NCI-H226 (cell line): Measurements from ENCODE around the gene LTF.
"Not testable (repeated sequence)": the region's sequence is repeated elsewhere in the genome, so short reads cannot be mapped to it uniquely, and the experiment has no call there.

Experiments used
- DNase-seq: peaks from one replicate; pipeline ENCODE4 v3.0.0-alpha.2; 2015

LTF gene

GRCh38 chr3:46435081-46435726 lies 29.5 kb downstream of the LTF start:
- DNase-seq, result no peak

GRCh38 chr3:46433841-46434240 lies 30.9 kb downstream of the LTF start:
- DNase-seq, result no peak

GRCh38 chr3:46433118-46433517 lies 31.6 kb downstream of the LTF start:
- DNase-seq, result peak; percentile 81

- DNase-seq, result not testable (repeated sequence)
These were observed 32.8 kb downstream of the LTF start for GRCh38 chr3:46431905-46432304.

GRCh38 chr3:46430879-46431278 lies 33.8 kb downstream of the LTF start:
- not testable (repeated sequence) for DNase-seq

GRCh38 chr3:46429671-46430070 lies 35.0 kb downstream of the LTF start:
- DNase-seq, result peak; percentile 67

GRCh38 chr3:46429250-46429649 lies 35.5 kb downstream of the LTF start:
- no peak for DNase-seq

GRCh38 chr3:46427916-46428833 lies 36.5 kb downstream of the LTF start:
- DNase-seq, result peak; percentile 65

GRCh38 chr3:46427404-46427803 lies 37.3 kb downstream of the LTF start:
- DNase-seq, result not testable (repeated sequence)

GRCh38 chr3:46426476-46426875 lies 38.2 kb downstream of the LTF start:
- peak; percentile 78 for DNase-seq

GRCh38 chr3:46423588-46423987 lies 41.1 kb downstream of the LTF start:
- DNase-seq, result peak; percentile 69

GRCh38 chr3:46422617-46423016 lies 42.1 kb downstream of the LTF start:
- DNase-seq, result peak; percentile 85

- no peak for DNase-seq
These were observed 43.8 kb downstream of the LTF start for GRCh38 chr3:46420931-46421330.

- DNase-seq, result no peak
These were observed 44.9 kb downstream of the LTF start for GRCh38 chr3:46419816-46420215.

- DNase-seq, result no peak
These were observed 46.7 kb downstream of the LTF start for GRCh38 chr3:46417841-46418611.

GRCh38 chr3:46416811-46417510 lies 47.7 kb downstream of the LTF start:
- no peak for DNase-seq

- DNase-seq, result no peak
These were observed 48.4 kb downstream of the LTF start for GRCh38 chr3:46416125-46416810.

GRCh38 chr3:46414739-46415138 lies 50.0 kb downstream of the LTF start:
- no peak for DNase-seq

- no peak for DNase-seq
These were observed 50.8 kb downstream of the LTF start for GRCh38 chr3:46413951-46414350.

- no peak for DNase-seq
These were observed 51.9 kb downstream of the LTF start for GRCh38 chr3:46412786-46413298.

GRCh38 chr3:46411271-46411670 lies 53.4 kb downstream of the LTF start:
- no peak for DNase-seq

- DNase-seq, result no peak
These were observed 54.0 kb downstream of the LTF start for GRCh38 chr3:46410669-46411068.
